BE2C (cell line): ENCODE data around the gene RINL.

Experiments
- DNase-seq: peaks from one replicate; pipeline ENCODE4 v3.0.0-alpha.2; 2020
- H3K27me3 ChIP-seq: fragments of 250-450 bp; sonication (Bioruptor Pico); 2 replicates; pipeline ENCODE4 v1.5.1; 2020; ENCODE audit warnings: mild to moderate bottlenecking
- H3K36me3 ChIP-seq: fragments of 250-450 bp; sonication (Bioruptor Pico); 2 replicates; pipeline ENCODE4 v1.5.1; 2020; ENCODE audit warnings: mild to moderate bottlenecking
- H3K4me1 ChIP-seq: fragments of 250-450 bp; sonication (Bioruptor Pico); 2 replicates; pipeline ENCODE4 v1.5.1; 2020
- H3K4me3 ChIP-seq: 2 replicates; pipeline ENCODE4 v1.5.1; 2011; ENCODE audit warnings: low read depth, low read length
- H3K9me3 ChIP-seq: fragments of 250-450 bp; sonication (Bioruptor Pico); 2 replicates; pipeline ENCODE4 v1.5.1; 2020
- CTCF ChIP-seq: IDR thresholded peaks from 2 replicates; pipeline ENCODE4 v1.5.1; 2012; ENCODE audit warnings: mild to moderate bottlenecking, low read depth, low read length

Gene RINL

DNA sequence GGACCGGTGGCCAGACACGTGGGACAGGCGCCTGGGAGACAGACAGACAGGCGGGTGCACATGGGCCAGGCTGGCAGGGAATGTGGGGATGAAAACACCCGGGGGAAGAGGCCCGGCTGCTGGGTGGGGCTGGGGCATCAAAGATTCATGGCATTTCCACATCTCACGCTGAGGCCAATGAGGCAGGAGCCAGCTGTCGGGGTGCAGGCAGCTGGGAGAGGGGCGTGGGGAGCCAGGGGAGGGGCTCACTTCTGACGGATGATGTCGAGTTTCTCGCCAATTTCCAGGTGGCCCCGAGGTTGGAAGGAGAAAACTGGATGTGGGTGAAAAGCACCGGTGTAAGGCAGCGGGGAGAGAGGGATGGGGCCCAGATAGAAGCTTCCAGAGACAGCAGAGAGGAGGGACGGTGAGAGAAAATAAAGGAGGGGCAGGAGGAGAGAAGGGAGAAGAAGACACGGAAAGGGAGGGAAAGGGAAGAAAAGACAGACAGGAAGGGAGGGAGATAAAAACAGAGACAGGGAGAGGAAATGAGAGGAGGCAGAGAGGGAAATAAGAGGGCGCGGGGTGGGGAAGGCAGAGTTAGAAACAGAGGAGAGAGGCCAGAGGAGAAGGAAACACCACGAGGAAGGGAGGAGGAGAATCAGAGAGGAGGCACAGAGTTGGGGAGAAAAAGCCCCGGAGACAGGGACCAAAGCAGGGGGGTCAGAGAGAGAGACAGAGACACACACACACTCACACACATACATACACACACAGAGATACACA, 41.9 kb upstream of the RINL start:
- peaks cover 3% of the 10 kb centered on the region for H3K4me1 ChIP-seq
- H3K27me3 ChIP-seq: no peaks in the 10 kb centered on the region
- peaks cover 26% of the 10 kb centered on the region for H3K36me3 ChIP-seq
- H3K4me3 ChIP-seq: no peak overlapping the region
- H3K9me3 ChIP-seq: no peaks in the 10 kb centered on the region
- DNase-seq: no peak
- TF ChIP-seq CTCF: no peak

- Histone ChIP-seq H3K27me3 (no peaks in the 10 kb centered on the region), H3K4me3 (no peak overlapping the region), H3K9me3 (no peaks in the 10 kb centered on the region), H3K4me1 (peaks cover 3% of the 10 kb centered on the region), H3K36me3 (peaks cover 11% of the 10 kb centered on the region)
- DNase-seq: no peak
- TF ChIP-seq CTCF: no peak
Measured at GRCh38 chr19:38918526-38918925, 40.5 kb upstream of the RINL start.

DNA sequence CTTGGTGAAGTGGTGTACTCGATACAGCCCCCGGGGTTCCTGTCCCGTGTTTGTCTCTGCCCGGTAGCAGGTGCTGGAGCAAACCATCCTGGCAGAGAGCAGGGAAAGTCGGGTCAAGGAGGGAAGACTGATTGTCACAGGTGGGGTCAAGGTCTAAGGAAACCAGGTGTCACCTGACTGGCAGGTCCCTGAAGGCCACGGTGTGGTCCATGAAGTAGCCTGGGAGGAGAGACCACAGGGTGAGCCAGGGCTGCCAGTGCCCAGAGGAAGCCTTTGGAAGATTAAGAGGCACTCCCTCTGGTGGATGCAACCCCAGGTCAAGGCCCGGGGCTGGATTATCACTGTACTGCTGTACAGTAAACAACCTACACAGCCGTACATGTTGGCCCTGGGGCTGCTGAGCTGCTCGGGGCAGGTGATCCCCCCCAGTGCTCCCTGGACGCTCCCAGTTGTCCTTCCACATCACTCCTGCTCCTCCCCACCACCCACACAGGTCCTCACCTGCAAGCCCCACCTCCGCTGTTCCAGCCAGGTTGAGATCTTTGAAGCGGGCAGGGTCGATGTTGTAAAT, 39.9 kb upstream of the RINL start:
- H3K27me3 ChIP-seq: no peaks in the 10 kb centered on the region
- TF ChIP-seq CTCF: peak; percentile 60
- peak overlapping the region; percentile 32 for H3K4me3 ChIP-seq
- no peaks in the 10 kb centered on the region for H3K9me3 ChIP-seq
- H3K36me3 ChIP-seq: peaks cover 11% of the 10 kb centered on the region
- peak; percentile 66 for DNase-seq
- H3K4me1 ChIP-seq: peaks cover 3% of the 10 kb centered on the region

GRCh38 chr19:38917516-38917915, 39.4 kb upstream of the RINL start:
- H3K9me3 ChIP-seq: no peaks in the 10 kb centered on the region
- H3K27me3 ChIP-seq: no peaks in the 10 kb centered on the region
- peak overlapping the region; percentile 32 for H3K4me3 ChIP-seq
- peaks cover 3% of the 10 kb centered on the region for H3K4me1 ChIP-seq
- DNase-seq: peak; percentile 64
- peaks cover 11% of the 10 kb centered on the region for H3K36me3 ChIP-seq
- no peak for TF ChIP-seq CTCF

- H3K36me3 ChIP-seq: no peaks in the 10 kb centered on the region
- no peak for DNase-seq
- no peaks in the 10 kb centered on the region for H3K9me3 ChIP-seq
- no peak for TF ChIP-seq CTCF
- H3K4me3 ChIP-seq: no peak overlapping the region
- no peaks in the 10 kb centered on the region for H3K27me3 ChIP-seq
- H3K4me1 ChIP-seq: peaks cover 3% of the 10 kb centered on the region
Measured at GRCh38 chr19:38915329-38916321, 37.5 kb upstream of the RINL start.
